Tibial nerve (tissue), 3 donors: Measurements from ENCODE around the gene ELOVL6.

Source experiments
- POLR2A ChIP-seq, 2 donors: fragments of 450-650 bp; IDR thresholded peaks; one replicate each; pipeline ENCODE4 v1.6.1; 2017; ENCODE audit warnings: antibody characterized with exemption in 2 of 2, mild to moderate bottlenecking in 2 of 2, moderate library complexity in 2 of 2
- TF ChIP-seq, protein P1 (sequence below), 5 experiments: fragments of 200-600 bp in 3 of 5; fragments of 450-650 bp in 2 of 5; sonication (generic) in 3 of 5; IDR thresholded peaks; one replicate each; pipeline ENCODE4 v1.5.1; 2016 to 2019; ENCODE audit warnings: antibody characterized with exemption in 5 of 5, mild to moderate bottlenecking in 3 of 5, moderate library complexity in 2 of 5

DNA sequence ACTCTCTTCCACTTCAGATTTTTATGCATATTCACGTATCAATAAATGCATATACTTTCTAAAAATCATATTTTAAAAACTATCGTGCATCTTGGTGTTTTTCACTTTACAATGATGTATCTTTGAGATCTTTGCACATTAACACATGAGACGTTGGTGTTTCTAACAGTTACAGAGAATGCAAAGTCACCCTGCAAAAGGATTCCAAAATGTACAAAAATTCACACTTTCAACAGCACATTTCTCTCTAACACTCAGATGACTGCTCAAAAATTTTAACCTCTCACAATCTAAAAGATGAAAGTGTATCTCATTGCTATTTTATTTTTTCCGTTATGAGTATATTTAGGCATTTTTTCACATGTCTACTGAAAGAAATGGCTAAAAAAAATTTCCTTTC lies 38.9 kb downstream of the ELOVL6 start:
- TF ChIP-seq, protein P1, sequence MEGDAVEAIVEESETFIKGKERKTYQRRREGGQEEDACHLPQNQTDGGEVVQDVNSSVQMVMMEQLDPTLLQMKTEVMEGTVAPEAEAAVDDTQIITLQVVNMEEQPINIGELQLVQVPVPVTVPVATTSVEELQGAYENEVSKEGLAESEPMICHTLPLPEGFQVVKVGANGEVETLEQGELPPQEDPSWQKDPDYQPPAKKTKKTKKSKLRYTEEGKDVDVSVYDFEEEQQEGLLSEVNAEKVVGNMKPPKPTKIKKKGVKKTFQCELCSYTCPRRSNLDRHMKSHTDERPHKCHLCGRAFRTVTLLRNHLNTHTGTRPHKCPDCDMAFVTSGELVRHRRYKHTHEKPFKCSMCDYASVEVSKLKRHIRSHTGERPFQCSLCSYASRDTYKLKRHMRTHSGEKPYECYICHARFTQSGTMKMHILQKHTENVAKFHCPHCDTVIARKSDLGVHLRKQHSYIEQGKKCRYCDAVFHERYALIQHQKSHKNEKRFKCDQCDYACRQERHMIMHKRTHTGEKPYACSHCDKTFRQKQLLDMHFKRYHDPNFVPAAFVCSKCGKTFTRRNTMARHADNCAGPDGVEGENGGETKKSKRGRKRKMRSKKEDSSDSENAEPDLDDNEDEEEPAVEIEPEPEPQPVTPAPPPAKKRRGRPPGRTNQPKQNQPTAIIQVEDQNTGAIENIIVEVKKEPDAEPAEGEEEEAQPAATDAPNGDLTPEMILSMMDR (IDR thresholded peaks at IDR 0.05): no peak
- no peak for TF ChIP-seq POLR2A (IDR thresholded peaks at IDR 0.05)
